ENCODE data around the gene XYLB.

The XYLB gene

GRCh38 chr3:38366082-38366481, 19.5 kb downstream of the XYLB start:
- Histone ChIP-seq H3K27me3 (ENCODE audit: insufficient read depth, low read length) (no peaks in the 10 kb centered on the region), H3K36me3 (ENCODE audit: insufficient read depth, low read length) (peaks cover 12% of the 10 kb centered on the region; the same call in 1 of the 2 replicates), H3K9me3 (ENCODE audit: insufficient read depth, low read depth, low read length) (peaks cover 5% of the 10 kb centered on the region; the same call in 1 of the 2 replicates), H3K27ac (ENCODE audit: low read depth, low read length) (no peak overlapping the region), H3K4me1 (ENCODE audit: insufficient read depth, low read length) (no peaks in the 10 kb centered on the region), H3K4me3 (ENCODE audit: low read length) (no peak overlapping the region), H3K9ac (ENCODE audit: low read depth, low read length) (no peak overlapping the region)
- WGBS: 94% methylated on average over 3 of the region's 3 CpGs

GRCh38 chr3:38367779-38368178, 21.2 kb downstream of the XYLB start:
- Histone ChIP-seq H3K27ac (ENCODE audit: low read depth, low read length) (no peak overlapping the region), H3K9me3 (ENCODE audit: insufficient read depth, low read depth, low read length) (peaks cover 5% of the 10 kb centered on the region; the same call in 1 of the 2 replicates), H3K36me3 (ENCODE audit: insufficient read depth, low read length) (peaks cover 17% of the 10 kb centered on the region; the same call in 1 of the 2 replicates), H3K9ac (ENCODE audit: low read depth, low read length) (no peak overlapping the region), H3K4me3 (ENCODE audit: low read length) (no peak overlapping the region), H3K27me3 (ENCODE audit: insufficient read depth, low read length) (no peaks in the 10 kb centered on the region), H3K4me1 (ENCODE audit: insufficient read depth, low read length) (no peaks in the 10 kb centered on the region)
- WGBS: 86% methylated on average over 2 of the region's 3 CpGs

GRCh38 chr3:38368238-38368637, 21.7 kb downstream of the XYLB start:
- no peak overlapping the region for H3K4me3 ChIP-seq (ENCODE audit: low read length)
- H3K9ac ChIP-seq (ENCODE audit: low read depth, low read length): no peak overlapping the region
- WGBS: 93% methylated on average over 5 of the region's 5 CpGs
- peaks cover 5% of the 10 kb centered on the region; the same call in 1 of the 2 replicates for H3K9me3 ChIP-seq (ENCODE audit: insufficient read depth, low read depth, low read length)
- H3K4me1 ChIP-seq (ENCODE audit: insufficient read depth, low read length): no peaks in the 10 kb centered on the region
- H3K27ac ChIP-seq (ENCODE audit: low read depth, low read length): no peak overlapping the region
- peaks cover 17% of the 10 kb centered on the region; the same call in 1 of the 2 replicates for H3K36me3 ChIP-seq (ENCODE audit: insufficient read depth, low read length)
- no peaks in the 10 kb centered on the region for H3K27me3 ChIP-seq (ENCODE audit: insufficient read depth, low read length)

GRCh38 chr3:38369186-38369585, 22.6 kb downstream of the XYLB start:
- WGBS: 94% methylated on average over 3 of the region's 3 CpGs
- H3K9ac ChIP-seq (ENCODE audit: low read depth, low read length): no peak overlapping the region

GRCh38 chr3:38370149-38370548, 23.6 kb downstream of the XYLB start:
- WGBS: 75% methylated on average over 2 of the region's 2 CpGs
- Histone ChIP-seq H3K9ac (ENCODE audit: low read depth, low read length) (no peak overlapping the region), H3K36me3 (ENCODE audit: insufficient read depth, low read length) (peaks cover 13% of the 10 kb centered on the region; the same call in 1 of the 2 replicates), H3K4me1 (ENCODE audit: insufficient read depth, low read length) (no peaks in the 10 kb centered on the region), H3K27me3 (ENCODE audit: insufficient read depth, low read length) (no peaks in the 10 kb centered on the region), H3K9me3 (ENCODE audit: insufficient read depth, low read depth, low read length) (peaks cover 5% of the 10 kb centered on the region; the same call in 1 of the 2 replicates), H3K4me3 (ENCODE audit: low read length) (no peak overlapping the region), H3K27ac (ENCODE audit: low read depth, low read length) (no peak overlapping the region)

More at GRCh38 chr3:38369186-38369585, 22.6 kb downstream of the XYLB start:
- Histone ChIP-seq H3K36me3 (ENCODE audit: insufficient read depth, low read length) (peaks cover 13% of the 10 kb centered on the region; the same call in 1 of the 2 replicates), H3K27me3 (ENCODE audit: insufficient read depth, low read length) (no peaks in the 10 kb centered on the region), H3K27ac (ENCODE audit: low read depth, low read length) (no peak overlapping the region), H3K4me3 (ENCODE audit: low read length) (no peak overlapping the region), H3K9me3 (ENCODE audit: insufficient read depth, low read depth, low read length) (peaks cover 5% of the 10 kb centered on the region; the same call in 1 of the 2 replicates), H3K4me1 (ENCODE audit: insufficient read depth, low read length) (no peaks in the 10 kb centered on the region)

GRCh38 chr3:38370861-38371260, 24.3 kb downstream of the XYLB start:
- Histone ChIP-seq H3K27me3 (ENCODE audit: insufficient read depth, low read length) (no peaks in the 10 kb centered on the region), H3K4me3 (ENCODE audit: low read length) (no peak overlapping the region), H3K9me3 (ENCODE audit: insufficient read depth, low read depth, low read length) (peaks cover 5% of the 10 kb centered on the region; the same call in 1 of the 2 replicates), H3K36me3 (ENCODE audit: insufficient read depth, low read length) (peaks cover 13% of the 10 kb centered on the region; the same call in 1 of the 2 replicates), H3K27ac (ENCODE audit: low read depth, low read length) (no peak overlapping the region), H3K9ac (ENCODE audit: low read depth, low read length) (no peak overlapping the region), H3K4me1 (ENCODE audit: insufficient read depth, low read length) (no peaks in the 10 kb centered on the region)
- 64% methylated on average over 4 of the region's 4 CpGs for WGBS

- no peak overlapping the region for H3K9ac ChIP-seq (ENCODE audit: low read depth, low read length)
- H3K27ac ChIP-seq (ENCODE audit: low read depth, low read length): no peak overlapping the region
- H3K4me1 ChIP-seq (ENCODE audit: insufficient read depth, low read length): no peaks in the 10 kb centered on the region
- H3K36me3 ChIP-seq (ENCODE audit: insufficient read depth, low read length): peaks cover 14% of the 10 kb centered on the region; the same call in 1 of the 2 replicates
- H3K4me3 ChIP-seq (ENCODE audit: low read length): no peak overlapping the region
- no peaks in the 10 kb centered on the region for H3K27me3 ChIP-seq (ENCODE audit: insufficient read depth, low read length)
- H3K9me3 ChIP-seq (ENCODE audit: insufficient read depth, low read depth, low read length): peaks cover 5% of the 10 kb centered on the region; the same call in 1 of the 2 replicates
- WGBS: 88% methylated on average over 15 of the region's 15 CpGs
Measured at GRCh38 chr3:38371541-38372213, 25.1 kb downstream of the XYLB start.

- peaks cover 19% of the 10 kb centered on the region; the same call in 1 of the 2 replicates for H3K36me3 ChIP-seq (ENCODE audit: insufficient read depth, low read length)
- no peaks in the 10 kb centered on the region for H3K27me3 ChIP-seq (ENCODE audit: insufficient read depth, low read length)
- H3K9me3 ChIP-seq (ENCODE audit: insufficient read depth, low read depth, low read length): peaks cover 5% of the 10 kb centered on the region; the same call in 1 of the 2 replicates
- no peaks in the 10 kb centered on the region for H3K4me1 ChIP-seq (ENCODE audit: insufficient read depth, low read length)
- no peak overlapping the region for H3K4me3 ChIP-seq (ENCODE audit: low read length)
- H3K27ac ChIP-seq (ENCODE audit: low read depth, low read length): no peak overlapping the region
- H3K9ac ChIP-seq (ENCODE audit: low read depth, low read length): no peak overlapping the region
- WGBS: 97% methylated on average over 5 of the region's 5 CpGs
Measured at GRCh38 chr3:38372214-38372601, 25.6 kb downstream of the XYLB start.

GRCh38 chr3:38374221-38374620, 27.6 kb downstream of the XYLB start:
- Histone ChIP-seq H3K9ac (ENCODE audit: low read depth, low read length) (no peak overlapping the region), H3K27me3 (ENCODE audit: insufficient read depth, low read length) (no peaks in the 10 kb centered on the region), H3K27ac (ENCODE audit: low read depth, low read length) (no peak overlapping the region), H3K36me3 (ENCODE audit: insufficient read depth, low read length) (peaks cover 24% of the 10 kb centered on the region), H3K4me1 (ENCODE audit: insufficient read depth, low read length) (no peaks in the 10 kb centered on the region), H3K4me3 (ENCODE audit: low read length) (no peak overlapping the region), H3K9me3 (ENCODE audit: insufficient read depth, low read depth, low read length) (no peaks in the 10 kb centered on the region)
- 93% methylated on average over 9 of the region's 9 CpGs for whole genome bisulfite sequencing

GRCh38 chr3:38375072-38375471, 28.5 kb downstream of the XYLB start:
- H3K9me3 ChIP-seq (ENCODE audit: insufficient read depth, low read depth, low read length): no peaks in the 10 kb centered on the region
- H3K27ac ChIP-seq (ENCODE audit: low read depth, low read length): no peak overlapping the region
- WGBS: 93% methylated on average over 6 of the region's 6 CpGs
- no peaks in the 10 kb centered on the region for H3K4me1 ChIP-seq (ENCODE audit: insufficient read depth, low read length)
- H3K27me3 ChIP-seq (ENCODE audit: insufficient read depth, low read length): no peaks in the 10 kb centered on the region
- peaks cover 26% of the 10 kb centered on the region for H3K36me3 ChIP-seq (ENCODE audit: insufficient read depth, low read length)
- H3K9ac ChIP-seq (ENCODE audit: low read depth, low read length): no peak overlapping the region
- H3K4me3 ChIP-seq (ENCODE audit: low read length): no peak overlapping the region

- Histone ChIP-seq H3K27me3 (ENCODE audit: insufficient read depth, low read length) (no peaks in the 10 kb centered on the region), H3K4me3 (ENCODE audit: low read length) (no peak overlapping the region), H3K36me3 (ENCODE audit: insufficient read depth, low read length) (peaks cover 26% of the 10 kb centered on the region), H3K27ac (ENCODE audit: low read depth, low read length) (no peak overlapping the region), H3K4me1 (ENCODE audit: insufficient read depth, low read length) (no peaks in the 10 kb centered on the region), H3K9me3 (ENCODE audit: insufficient read depth, low read depth, low read length) (no peaks in the 10 kb centered on the region), H3K9ac (ENCODE audit: low read depth, low read length) (no peak overlapping the region)
- 93% methylated on average over 8 of the region's 8 CpGs for WGBS
Measured at GRCh38 chr3:38375488-38376097, 29.0 kb downstream of the XYLB start.
